Heart right ventricle (tissue), 16 donors: ENCODE measurements around the gene PAM16. TPM values are rescaled to one million over a fixed set of nuclear protein-coding genes. Genes with fewer than 3 reads are reported as not detected.

Experiments
- ATAC-seq, 8 donors: fragments of 200-7000 bp; cut with Tn5 transposase; one replicate each; pipeline ENCODE4 v1.9.1; 2020; ENCODE audit warnings: mild to moderate bottlenecking in 8 of 8, moderate library complexity in 8 of 8, moderate number of reproducible peaks in 1 of 8
- DNase-seq, 2 donors: peaks; one replicate each; pipeline ENCODE4 v3.0.0-alpha.2; 2020
- H3K27ac ChIP-seq, 10 donors: fragments of 200-600 bp; sonication (generic) in 2 of 10; one replicate each; pipeline versions ENCODE4 v1.5.0 to v1.8.0; 2020 to 2022; ENCODE audit warnings: mild to moderate bottlenecking in 3 of 10
- H3K27me3 ChIP-seq, 7 donors: fragments of 200-600 bp; one replicate each; pipeline ENCODE4 v1.8.0; 2021 to 2022; ENCODE audit warnings: mild to moderate bottlenecking in 2 of 7
- H3K36me3 ChIP-seq, 9 donors: fragments of 200-600 bp; sonication (generic) in 1 of 9; one replicate each; pipeline versions ENCODE4 v1.5.0 to v1.8.0; 2020 to 2022; ENCODE audit warnings: mild to moderate bottlenecking in 2 of 9
- H3K4me1 ChIP-seq, 9 donors: fragments of 200-600 bp; sonication (generic) in 1 of 9; one replicate each; pipeline versions ENCODE4 v1.5.0 to v1.8.0; 2020 to 2022; ENCODE audit warnings: mild to moderate bottlenecking in 4 of 9
- H3K4me3 ChIP-seq, 10 donors: fragments of 200-600 bp; sonication (generic) in 2 of 10; one replicate each; pipeline versions ENCODE4 v1.5.0 to v1.8.0; 2020 to 2022; ENCODE audit warnings: mild to moderate bottlenecking in 7 of 10, moderate library complexity in 2 of 10
- H3K9me3 ChIP-seq, 11 donors: fragments of 200-600 bp in 10 of 11; sonication (generic) in 2 of 11; one replicate each; pipeline versions ENCODE4 v1.5.0 to v1.8.0; 2013 to 2022; ENCODE audit warnings: mild to moderate bottlenecking in 2 of 11, control low read depth in 1 of 11, moderate library complexity in 1 of 11
- WGBS, 2 donors: extraction: QIAGEN DNeasy Blood & Tissue Kit; methylation state at CpG; one replicate each; pipeline ENCODE4 v1.1.7; 2013; ENCODE audit warnings: inconsistent platforms in 1 of 2; 5-methylcytosine and 5-hydroxymethylcytosine counted together
- intact Hi-C, 10 donors: fragments of 100-400 bp; cut with DNase I; formaldehyde crosslinking; loops; one replicate each; pipeline versions ENCODE4 v1.11.1 to v1.14.2; 2022
- polyA plus RNA-seq, 2 donors: library from polyadenylated mRNA; stranded (reverse); fragments of 200-250 nt; gene quantifications; one replicate each; pipeline ENCODE4 v1.2.3, GENCODE V29; 2013
- total RNA-seq, 10 donors: library from RNA; stranded (reverse); fragmentation: NEBNext Ultra II Directional in 3 of 10; extraction: Animal tissue kit (Norgen Biotek cat#: 25700) in 3 of 10; gene quantifications; one replicate each; pipeline versions ENCODE4 v1.2.1 to v1.2.4, GENCODE V29; 2021 to 2023
- TF ChIP-seq, protein P1 (sequence below), 9 donors: fragments of 200-600 bp; sonication (generic) in 2 of 9; IDR thresholded peaks; one replicate each; pipeline versions ENCODE4 v1.5.0 to v1.8.0; 2021 to 2022; ENCODE audit warnings: antibody characterized with exemption in 9 of 9, mild to moderate bottlenecking in 5 of 9, moderate library complexity in 1 of 9
- donor health status: Arrhythmogenic right ventricular cardiomyopathy.
- donor health status: ischemic (EF 13 %, LVEDD 7.1; RV severe dilation, severe dysfunction).
- donor health status: healthy with polysubstance abuse.
- donor health status: DM: no; HTN: yes; CAD: no.
- donor health status: DM: no; HTN: no; CAD: no.
- donor health status: ischemic (EF 25% LVEDD 6.9; RV normal size, moderate dysfunction).
- donor health status: ischemic (EF 25% LVEDD 5.7; RV mildly dilated, moderate dysfunction).
- donor health status: healthy.
- donor health status: DM: yes; HTN: yes; CAD: no.
- donor health status: Ischemic cardiomyopathy.
- donor health status: ischemic (EF 35%, LVEDD 5.7; RV mildly dilated, moderate dysfunction).
- donor health status: nonischemic (EF 11% LVEDD 7.7; RV severe dilation, severe dysfunction).
- donor health status: DM: yes; HTN: yes; CAD: no.
- donor health status: PGD.
- donor health status: ischemic (EF 29% LVEDD 5.4; RV normal size, mild dysfunction).
- donor health status: nonischemic (EF 23%, LVEDD 6.1; RV moderate dilation, normal function).

Gene PAM16
- total and polyA plus RNA-seq, 12 donors: 44.2 to 288 (median 59.0) TPM

DNA sequence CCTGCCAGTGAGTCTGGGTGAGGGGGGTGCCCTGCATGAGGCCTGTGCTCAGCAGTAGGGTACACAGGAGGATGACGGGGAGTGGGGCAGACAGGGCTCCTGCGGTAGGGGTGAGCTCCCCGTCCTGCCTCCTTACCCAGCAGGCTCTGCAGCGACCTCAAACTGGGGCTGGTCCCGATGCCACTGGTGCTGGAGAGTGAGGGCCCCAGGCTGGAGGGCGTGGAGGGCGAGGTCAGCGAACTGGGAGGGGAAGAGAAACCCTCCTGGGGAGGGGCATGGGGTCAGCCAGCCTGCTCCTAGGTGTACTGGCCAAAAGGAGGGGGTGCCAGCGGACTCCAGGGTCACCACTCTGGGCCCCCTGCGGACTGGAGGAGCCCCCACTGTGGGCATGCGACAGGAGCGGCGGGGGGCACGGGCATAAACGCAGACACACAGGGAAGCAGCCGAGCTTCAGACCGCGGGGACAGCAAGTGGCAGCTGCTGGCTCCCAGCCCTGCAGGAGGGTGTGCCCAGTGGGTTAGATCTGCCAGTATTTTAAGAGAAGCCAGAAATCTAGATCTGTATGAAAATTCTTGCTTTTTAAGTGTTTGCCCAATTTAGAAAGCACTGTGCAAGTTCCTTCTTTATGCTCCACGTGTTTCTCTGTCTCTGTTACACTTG is 11.5 kb upstream of the PAM16 start:
- Histone ChIP-seq H3K27ac (no peak overlapping the region), H3K4me3 (no peak overlapping the region), H3K27me3 (no peaks in the 10 kb centered on the region), H3K36me3 (peaks cover 0 to 88% (median 14%) of the 10 kb centered on the region in 9 donors), H3K9me3 (no peaks in the 10 kb centered on the region), H3K4me1 (no peaks in the 10 kb centered on the region)
- DNase-seq (no peak), ATAC-seq (no peak)
- TF ChIP-seq, protein P1, sequence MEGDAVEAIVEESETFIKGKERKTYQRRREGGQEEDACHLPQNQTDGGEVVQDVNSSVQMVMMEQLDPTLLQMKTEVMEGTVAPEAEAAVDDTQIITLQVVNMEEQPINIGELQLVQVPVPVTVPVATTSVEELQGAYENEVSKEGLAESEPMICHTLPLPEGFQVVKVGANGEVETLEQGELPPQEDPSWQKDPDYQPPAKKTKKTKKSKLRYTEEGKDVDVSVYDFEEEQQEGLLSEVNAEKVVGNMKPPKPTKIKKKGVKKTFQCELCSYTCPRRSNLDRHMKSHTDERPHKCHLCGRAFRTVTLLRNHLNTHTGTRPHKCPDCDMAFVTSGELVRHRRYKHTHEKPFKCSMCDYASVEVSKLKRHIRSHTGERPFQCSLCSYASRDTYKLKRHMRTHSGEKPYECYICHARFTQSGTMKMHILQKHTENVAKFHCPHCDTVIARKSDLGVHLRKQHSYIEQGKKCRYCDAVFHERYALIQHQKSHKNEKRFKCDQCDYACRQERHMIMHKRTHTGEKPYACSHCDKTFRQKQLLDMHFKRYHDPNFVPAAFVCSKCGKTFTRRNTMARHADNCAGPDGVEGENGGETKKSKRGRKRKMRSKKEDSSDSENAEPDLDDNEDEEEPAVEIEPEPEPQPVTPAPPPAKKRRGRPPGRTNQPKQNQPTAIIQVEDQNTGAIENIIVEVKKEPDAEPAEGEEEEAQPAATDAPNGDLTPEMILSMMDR (IDR thresholded peaks at IDR 0.05): no peak
- WGBS, 2 donors: 91% methylated on average over 19 of the region's 19 CpGs
- intact Hi-C loops: no loop called here

DNA sequence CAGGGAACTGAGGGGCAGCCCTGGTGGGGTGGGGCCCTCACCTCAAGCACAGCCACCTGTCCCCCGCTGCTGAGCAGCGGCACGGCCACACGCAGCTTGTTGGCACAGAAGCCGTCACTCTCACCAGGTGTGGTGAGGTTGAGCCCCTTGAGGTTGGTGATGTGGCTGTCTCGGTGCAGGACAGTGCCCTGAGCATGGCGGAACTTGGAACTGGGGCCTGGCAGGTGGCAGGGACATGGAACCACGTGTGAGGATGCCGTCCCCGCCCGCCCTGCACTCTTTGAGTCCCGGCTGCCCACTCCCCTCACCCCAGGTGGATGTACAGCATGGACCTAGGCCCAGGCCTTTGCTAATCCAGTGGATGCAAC is 10.8 kb upstream of the PAM16 start:
- intact Hi-C loops: no loop called here
- Histone ChIP-seq H3K4me1 (no peaks in the 10 kb centered on the region), H3K36me3 (peaks cover 0 to 88% (median 14%) of the 10 kb centered on the region in 9 donors), H3K27ac (no peak overlapping the region), H3K4me3 (no peak overlapping the region), H3K9me3 (no peaks in the 10 kb centered on the region), H3K27me3 (no peaks in the 10 kb centered on the region)
- DNase-seq: no peak
- WGBS, 2 donors: 93 to 95% methylated on average over 12 of the region's 12 CpGs
- TF ChIP-seq, protein P1 (IDR thresholded peaks at IDR 0.05): no peak
- ATAC-seq: no peak

DNA sequence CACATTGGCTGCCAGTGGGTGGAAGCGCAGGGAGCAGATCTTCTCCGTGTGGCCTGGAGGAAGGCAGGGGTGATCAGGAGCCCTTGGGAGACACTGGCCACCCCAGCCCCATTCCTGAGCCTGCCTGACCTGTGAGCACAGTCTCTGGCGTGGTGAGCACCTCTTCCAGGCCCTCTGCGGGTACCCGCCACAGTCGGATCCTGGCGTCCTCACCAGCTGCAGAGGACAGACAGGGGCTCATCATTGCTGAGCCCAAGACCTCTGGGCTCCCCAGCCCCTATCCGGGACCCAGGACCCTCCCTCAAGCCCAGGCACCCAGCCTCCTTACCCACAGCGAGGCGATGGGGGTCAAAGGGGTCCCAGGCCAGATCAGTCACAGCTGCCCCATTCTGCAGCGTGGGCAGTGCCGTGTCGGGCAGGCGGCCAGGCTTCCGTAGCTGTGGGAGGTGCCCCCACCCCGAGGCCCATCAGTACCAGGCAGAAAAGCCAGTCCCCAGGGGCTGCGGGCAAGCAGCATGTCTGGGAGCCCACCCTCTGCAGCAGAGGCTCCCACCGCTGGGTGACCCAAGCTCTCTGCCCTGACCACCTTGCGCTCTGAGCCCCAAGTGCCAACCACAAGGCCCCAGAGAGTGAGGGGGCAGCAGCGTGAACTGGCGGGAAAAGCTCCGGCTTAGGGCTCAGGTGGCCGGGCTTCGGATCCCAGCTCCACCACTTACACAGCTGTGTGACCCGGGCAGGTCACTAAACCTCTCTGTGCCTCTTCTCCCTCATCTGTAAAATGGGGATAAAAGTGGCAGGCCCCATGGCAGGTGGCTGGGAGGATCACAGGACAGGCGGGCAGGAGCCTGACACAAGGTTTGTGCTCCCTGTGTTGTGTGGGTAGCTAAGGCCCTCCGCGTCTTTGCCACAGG is 10.2 kb upstream of the PAM16 start:
- Histone ChIP-seq H3K9me3 (no peaks in the 10 kb centered on the region), H3K36me3 (peaks cover 0 to 91% (median 20%) of the 10 kb centered on the region in 9 donors), H3K4me3 (no peak overlapping the region), H3K4me1 (no peaks in the 10 kb centered on the region), H3K27me3 (no peaks in the 10 kb centered on the region), H3K27ac (no peak overlapping the region)
- TF ChIP-seq, protein P1 (IDR thresholded peaks at IDR 0.05): no peak
- 96% methylated on average over 28 of the region's 28 CpGs for WGBS, 2 donors
- peak in 1 of 2 donors; percentile 9 for DNase-seq
- ATAC-seq: no peak
- intact Hi-C loops: no loop called here

DNA sequence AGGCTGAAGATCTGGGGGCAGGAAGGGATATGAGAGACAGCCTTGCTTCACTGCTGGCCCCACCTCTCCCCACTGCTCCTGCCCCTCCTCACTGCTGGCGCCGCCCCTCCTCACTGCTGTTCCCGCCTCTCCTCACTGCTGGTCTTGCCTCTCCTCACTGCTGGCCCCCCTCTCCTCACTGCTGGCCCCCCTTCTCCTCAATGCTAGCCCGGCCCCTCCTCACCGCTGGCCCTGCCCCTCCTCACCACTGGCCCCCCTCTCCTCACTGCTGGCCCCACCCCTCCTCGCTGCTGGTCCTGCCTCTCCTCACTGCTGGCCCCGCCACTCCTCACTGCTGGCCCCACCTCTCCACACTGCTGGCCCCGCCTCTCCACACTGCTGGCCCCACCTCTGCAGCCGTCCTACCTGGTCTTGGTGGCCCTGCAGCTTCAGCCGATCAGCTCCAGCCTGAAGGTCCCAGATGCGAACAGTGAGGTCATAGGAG is 9.5 kb upstream of the PAM16 start:
- Histone ChIP-seq H3K4me1 (no peaks in the 10 kb centered on the region), H3K27ac (no peak overlapping the region), H3K27me3 (no peaks in the 10 kb centered on the region), H3K4me3 (no peak overlapping the region), H3K36me3 (peaks cover 0 to 94% (median 20%) of the 10 kb centered on the region in 9 donors), H3K9me3 (no peaks in the 10 kb centered on the region)
- ATAC-seq: peak in 4 of 8 donors; percentile 4 to 18 (median 11)
- intact Hi-C loops: no loop called here
- TF ChIP-seq, protein P1 (IDR thresholded peaks at IDR 0.05): no peak
- WGBS, 2 donors: 93 to 96% methylated on average over 10 of the region's 11 CpGs
- peak in 1 of 2 donors; percentile 11 for DNase-seq
